Measurements from ENCODE around the gene GPS1.

Gene GPS1

DNA sequence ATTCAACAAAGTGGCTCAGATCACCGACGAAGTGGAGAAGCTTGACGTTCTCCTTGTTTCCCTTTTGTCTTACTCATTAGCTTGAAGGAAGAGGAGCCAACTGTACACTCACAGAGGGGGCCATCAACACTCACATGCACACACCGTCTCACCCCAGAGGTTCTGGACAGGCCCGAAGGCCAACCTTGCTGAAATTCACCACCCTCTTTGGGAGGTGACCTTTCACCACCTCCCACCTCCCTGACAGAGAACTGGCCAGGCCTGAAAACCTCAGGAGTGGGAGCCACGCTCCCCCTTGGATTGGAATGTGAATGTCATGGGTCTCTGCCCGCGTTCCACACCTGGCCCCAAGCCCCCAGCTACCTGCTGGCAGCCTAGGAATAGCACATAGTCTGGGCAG is 16.2 kb upstream of the GPS1 start:
- no peak for TF ChIP-seq CTCF (IDR thresholded peaks at IDR 0.05; ENCODE audit: borderline replicate concordance, extremely low read depth, low read length, poor library complexity, severe bottlenecking)
- no peak for TF ChIP-seq EZH2 (IDR thresholded peaks at IDR 0.05; ENCODE audit: borderline replicate concordance, low read depth, low read length, severe bottlenecking)
- Histone ChIP-seq H4K20me1 (ENCODE audit: insufficient read depth, low read length) (peaks cover 29% of the 10 kb centered on the region), H3K79me2 (ENCODE audit: insufficient read depth, low read length) (peaks cover 21% of the 10 kb centered on the region), H2AFZ (ENCODE audit: low read depth, low read length) (no peak overlapping the region), H3K27me3 (ENCODE audit: insufficient read depth, low read length, poor library complexity) (no peaks in the 10 kb centered on the region), H3K4me2 (ENCODE audit: insufficient read depth, low read length) (peak overlapping the region; percentile 85; the same call in 1 of the 2 replicates), H3K36me3 (ENCODE audit: insufficient read depth, low read length) (peaks cover 28% of the 10 kb centered on the region), H3K27ac (ENCODE audit: low read length) (no peak overlapping the region), H3K4me1 (ENCODE audit: insufficient read depth, low read length) (peaks cover 42% of the 10 kb centered on the region), H3K9ac (ENCODE audit: low read depth, low read length) (peak overlapping the region; percentile 74; the same call in 1 of the 2 replicates), H3K9me3 (ENCODE audit: insufficient read depth, low read length, severe bottlenecking) (no peaks in the 10 kb centered on the region), H3K4me3 (ENCODE audit: low read depth in 1 of 2, low read length in 2 of 2) (0 out of 4 replicates have a peak overlapping the region, but pooled peaks of 1 of the 2 experiments have one; percentile 68)
- DNase-seq (no peak), ATAC-seq (ENCODE audit: insufficient read depth, low read depth) (no peak)

- Histone ChIP-seq H3K36me3 (ENCODE audit: insufficient read depth, low read length) (peaks cover 28% of the 10 kb centered on the region), H3K79me2 (ENCODE audit: insufficient read depth, low read length) (peaks cover 21% of the 10 kb centered on the region), H3K4me2 (ENCODE audit: insufficient read depth, low read length) (peak overlapping the region; percentile 85), H3K27me3 (ENCODE audit: insufficient read depth, low read length, poor library complexity) (no peaks in the 10 kb centered on the region), H3K4me1 (ENCODE audit: insufficient read depth, low read length) (peaks cover 36% of the 10 kb centered on the region), H4K20me1 (ENCODE audit: insufficient read depth, low read length) (peaks cover 29% of the 10 kb centered on the region), H3K4me3 (ENCODE audit: low read depth in 1 of 2, low read length in 2 of 2) (peak overlapping the region; percentile 67 to 68; a peak in 3 of 4 replicates), H3K9me3 (ENCODE audit: insufficient read depth, low read length, severe bottlenecking) (no peaks in the 10 kb centered on the region), H2AFZ (ENCODE audit: low read depth, low read length) (no peak overlapping the region), H3K9ac (ENCODE audit: low read depth, low read length) (peak overlapping the region; percentile 74), H3K27ac (ENCODE audit: low read length) (peak overlapping the region; percentile 77)
- DNase-seq (no peak), ATAC-seq (ENCODE audit: insufficient read depth, low read depth) (no peak)
- TF ChIP-seq CTCF (IDR thresholded peaks at IDR 0.05; ENCODE audit: borderline replicate concordance, extremely low read depth, low read length, poor library complexity, severe bottlenecking) (no peak), EZH2 (IDR thresholded peaks at IDR 0.05; ENCODE audit: borderline replicate concordance, low read depth, low read length, severe bottlenecking) (no peak)
These were observed 15.6 kb upstream of the GPS1 start for GRCh38 chr17:82035956-82036633.

GRCh38 chr17:82036634-82037091 is 15.0 kb upstream of the GPS1 start:
- peak overlapping the region; percentile 77 for H3K27ac ChIP-seq (ENCODE audit: low read length)
- peak overlapping the region; percentile 85 for H3K4me2 ChIP-seq (ENCODE audit: insufficient read depth, low read length)
- DNase-seq (no peak), ATAC-seq (ENCODE audit: insufficient read depth, low read depth) (no peak)
- no peaks in the 10 kb centered on the region for H3K27me3 ChIP-seq (ENCODE audit: insufficient read depth, low read length, poor library complexity)
- peaks cover 21% of the 10 kb centered on the region for H3K79me2 ChIP-seq (ENCODE audit: insufficient read depth, low read length)
- H3K9me3 ChIP-seq (ENCODE audit: insufficient read depth, low read length, severe bottlenecking) = no peaks in the 10 kb centered on the region
- H3K36me3 ChIP-seq (ENCODE audit: insufficient read depth, low read length) = peaks cover 28% of the 10 kb centered on the region
- H3K4me1 ChIP-seq (ENCODE audit: insufficient read depth, low read length) = peaks cover 36% of the 10 kb centered on the region
- H3K4me3 ChIP-seq (ENCODE audit: low read depth in 1 of 2, low read length in 2 of 2) = peak overlapping the region; percentile 67 to 68
- TF ChIP-seq EZH2 (IDR thresholded peaks at IDR 0.05; ENCODE audit: borderline replicate concordance, low read depth, low read length, severe bottlenecking) (no peak), CTCF (IDR thresholded peaks at IDR 0.05; ENCODE audit: borderline replicate concordance, extremely low read depth, low read length, poor library complexity, severe bottlenecking) (no peak)
- H4K20me1 ChIP-seq (ENCODE audit: insufficient read depth, low read length) = peaks cover 29% of the 10 kb centered on the region
- H3K9ac ChIP-seq (ENCODE audit: low read depth, low read length) = peak overlapping the region; percentile 74
- peak overlapping the region; percentile 65 for H2AFZ ChIP-seq (ENCODE audit: low read depth, low read length)
